Mucosa of stomach (tissue), 1 donor: ENCODE data around the gene MACROH2A2.

Experiments used
- H3K27me3 ChIP-seq: one replicate; pipeline ENCODE4 v1.7.0; 2013; ENCODE audit warnings: mild to moderate bottlenecking, low read length; ENCODE audit not compliant: control insufficient read depth, insufficient read depth
- H3K36me3 ChIP-seq: one replicate; pipeline ENCODE4 v1.7.0; 2013; ENCODE audit warnings: low read length; ENCODE audit not compliant: control insufficient read depth, insufficient read depth
- H3K4me1 ChIP-seq: one replicate; pipeline ENCODE4 v1.7.0; 2013; ENCODE audit warnings: mild to moderate bottlenecking, low read length; ENCODE audit not compliant: control insufficient read depth, insufficient read depth
- H3K4me3 ChIP-seq: one replicate; pipeline ENCODE4 v1.7.0; 2013; ENCODE audit warnings: low read length
- H3K9ac ChIP-seq: one replicate; pipeline ENCODE4 v1.7.0; 2013; ENCODE audit warnings: mild to moderate bottlenecking, low read length, moderate library complexity
- H3K9me3 ChIP-seq: one replicate; pipeline ENCODE4 v1.7.0; 2013; ENCODE audit warnings: mild to moderate bottlenecking, low read length, moderate library complexity; ENCODE audit not compliant: control insufficient read depth
- donor health status: Pancreatic carcinoma.

The MACROH2A2 gene

DNA sequence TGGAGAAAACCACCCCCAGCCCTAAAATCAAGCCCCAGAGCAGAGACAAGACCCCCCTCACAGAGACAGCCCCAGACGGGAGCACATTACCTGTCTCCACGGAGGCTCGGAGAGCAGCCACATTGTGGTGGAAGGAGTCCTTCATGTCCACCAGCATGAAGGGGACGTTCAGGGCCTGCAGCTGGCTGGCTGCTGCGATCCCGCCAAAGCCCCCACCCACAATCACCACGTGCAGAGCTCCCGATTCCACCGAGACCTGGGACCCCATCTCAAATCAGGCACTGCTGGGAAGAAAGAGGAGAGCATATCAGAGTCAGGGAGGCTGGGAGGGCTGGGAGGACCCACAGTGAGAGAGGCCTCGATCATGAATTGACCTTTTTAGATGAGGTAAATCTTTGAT, 71.2 kb downstream of the MACROH2A2 start:
- Histone ChIP-seq H3K9ac (no peak overlapping the region), H3K4me3 (no peak overlapping the region), H3K27me3 (no peaks in the 10 kb centered on the region), H3K9me3 (no peaks in the 10 kb centered on the region), H3K36me3 (no peaks in the 10 kb centered on the region), H3K4me1 (peaks cover 15% of the 10 kb centered on the region)

GRCh38 chr10:70124415-70124814, 71.8 kb downstream of the MACROH2A2 start:
- Histone ChIP-seq H3K27me3 (no peaks in the 10 kb centered on the region), H3K9ac (no peak overlapping the region), H3K36me3 (no peaks in the 10 kb centered on the region), H3K9me3 (no peaks in the 10 kb centered on the region), H3K4me1 (peaks cover 15% of the 10 kb centered on the region), H3K4me3 (no peak overlapping the region)

DNA sequence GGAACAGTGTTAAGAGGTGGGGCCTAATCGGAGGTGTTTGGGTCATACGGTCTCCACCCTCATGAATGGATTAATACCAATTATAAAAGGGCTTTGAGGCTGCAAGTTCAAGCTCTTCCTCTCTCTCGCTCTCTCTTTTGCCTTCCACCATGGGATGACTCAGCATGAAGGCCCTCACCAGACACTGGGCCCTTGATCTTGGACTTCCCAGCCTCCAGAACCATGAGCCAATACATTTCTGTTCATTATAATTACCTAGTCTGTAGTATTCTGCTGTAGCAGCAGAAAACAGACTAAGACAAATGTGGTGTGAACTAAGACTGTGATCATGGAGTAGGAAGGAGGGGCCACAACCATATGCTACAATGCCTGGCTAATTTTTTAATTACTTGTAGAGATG, 72.3 kb downstream of the MACROH2A2 start:
- Histone ChIP-seq H3K9ac (no peak overlapping the region), H3K9me3 (no peaks in the 10 kb centered on the region), H3K4me3 (no peak overlapping the region), H3K4me1 (peaks cover 12% of the 10 kb centered on the region), H3K36me3 (no peaks in the 10 kb centered on the region), H3K27me3 (no peaks in the 10 kb centered on the region)

- no peaks in the 10 kb centered on the region for H3K27me3 ChIP-seq
- no peaks in the 10 kb centered on the region for H3K36me3 ChIP-seq
- H3K9ac ChIP-seq = no peak overlapping the region
- H3K9me3 ChIP-seq = no peaks in the 10 kb centered on the region
- peaks cover 3% of the 10 kb centered on the region for H3K4me1 ChIP-seq
- no peak overlapping the region for H3K4me3 ChIP-seq
These were observed 73.4 kb downstream of the MACROH2A2 start for GRCh38 chr10:70125918-70126552.

DNA sequence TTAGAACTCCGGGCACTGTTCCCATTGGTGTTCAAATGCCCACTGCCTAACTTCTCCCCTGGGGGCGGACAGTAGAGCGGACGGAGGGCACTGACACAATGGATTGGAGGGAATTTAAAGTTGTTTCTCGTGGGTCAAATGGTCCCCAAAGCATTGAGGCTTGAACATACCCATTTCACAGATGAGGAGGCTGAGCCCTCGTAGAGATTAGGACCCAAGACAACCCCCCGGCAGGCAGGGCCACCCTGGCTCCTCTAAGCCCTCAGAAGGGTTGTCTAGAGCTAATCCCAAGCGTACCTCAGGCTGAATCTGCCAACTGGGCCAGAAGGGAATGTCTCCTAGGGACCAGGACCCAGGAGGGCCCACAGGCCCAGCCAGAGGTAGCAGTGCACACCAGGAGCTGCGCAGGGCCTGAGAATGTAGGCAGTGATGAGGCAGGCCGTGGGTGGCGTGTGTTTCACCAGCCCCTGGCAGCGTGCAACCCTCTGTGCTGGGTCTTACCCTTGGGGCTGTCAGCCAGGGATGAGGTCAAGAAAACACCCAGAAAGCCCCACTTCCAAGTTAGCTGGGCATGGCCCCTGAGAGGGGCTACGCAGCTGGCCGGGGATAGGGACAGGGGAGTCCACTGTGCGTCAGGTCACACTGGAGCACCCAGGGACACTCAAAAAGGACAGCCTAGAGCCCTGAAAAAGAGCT, 74.2 kb downstream of the MACROH2A2 start:
- Histone ChIP-seq H3K9me3 (no peaks in the 10 kb centered on the region), H3K4me3 (no peak overlapping the region), H3K36me3 (no peaks in the 10 kb centered on the region), H3K9ac (no peak overlapping the region), H3K27me3 (no peaks in the 10 kb centered on the region), H3K4me1 (peaks cover 11% of the 10 kb centered on the region)

GRCh38 chr10:70130878-70131559, 78.4 kb downstream of the MACROH2A2 start:
- Histone ChIP-seq H3K27me3 (no peaks in the 10 kb centered on the region), H3K4me3 (peak overlapping the region; percentile 79), H3K36me3 (no peaks in the 10 kb centered on the region), H3K4me1 (peaks cover 12% of the 10 kb centered on the region), H3K9ac (peak overlapping the region; percentile 91), H3K9me3 (no peaks in the 10 kb centered on the region)

- H3K9me3 ChIP-seq = no peaks in the 10 kb centered on the region
- peaks cover 13% of the 10 kb centered on the region for H3K4me1 ChIP-seq
- peak overlapping the region; percentile 91 for H3K9ac ChIP-seq
- H3K36me3 ChIP-seq = no peaks in the 10 kb centered on the region
- no peaks in the 10 kb centered on the region for H3K27me3 ChIP-seq
- peak overlapping the region; percentile 79 for H3K4me3 ChIP-seq
These were observed 78.9 kb downstream of the MACROH2A2 start for GRCh38 chr10:70131560-70131937.

- Histone ChIP-seq H3K9me3 (no peaks in the 10 kb centered on the region), H3K9ac (peak within 1 kb of the TSS; percentile 91)
These were observed 79.7 kb downstream of the MACROH2A2 start, which contains the start of gene AIFM2 for GRCh38 chr10:70132098-70133029. Gene AIFM2, minus strand, starts transcription at chr10:70132825. Its CDS starts 8,741 bp downstream, at chr10:70124084.

DNA sequence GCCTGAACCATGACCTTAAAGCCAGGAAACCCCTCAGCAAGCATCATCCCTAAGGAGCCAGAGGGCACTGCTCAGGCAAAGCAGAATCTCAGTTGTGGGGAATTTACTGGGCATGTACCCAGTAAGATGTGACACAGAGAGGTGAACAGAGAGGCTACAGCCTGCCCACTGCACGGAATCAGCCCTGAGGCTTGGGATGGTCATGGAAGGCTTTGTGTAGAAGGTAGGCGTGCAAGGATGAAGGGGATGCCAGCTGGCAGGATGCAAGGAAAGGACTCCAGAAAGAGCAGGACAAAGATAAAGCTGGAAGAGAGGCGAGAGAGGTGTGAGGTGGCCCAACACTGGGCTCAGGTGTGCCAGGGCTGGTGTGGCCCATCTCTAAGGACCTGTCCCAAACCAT, 82.4 kb downstream of the MACROH2A2 start:
- H3K9ac ChIP-seq = no peak overlapping the region

More at GRCh38 chr10:70132098-70133029, 79.7 kb downstream of the MACROH2A2 start, which contains the start of gene AIFM2:
- Histone ChIP-seq H3K27me3 (no peaks in the 10 kb centered on the region), H3K36me3 (no peaks in the 10 kb centered on the region), H3K4me1 (peaks cover 21% of the 10 kb centered on the region), H3K4me3 (peak within 1 kb of the TSS; percentile 79)

DNA sequence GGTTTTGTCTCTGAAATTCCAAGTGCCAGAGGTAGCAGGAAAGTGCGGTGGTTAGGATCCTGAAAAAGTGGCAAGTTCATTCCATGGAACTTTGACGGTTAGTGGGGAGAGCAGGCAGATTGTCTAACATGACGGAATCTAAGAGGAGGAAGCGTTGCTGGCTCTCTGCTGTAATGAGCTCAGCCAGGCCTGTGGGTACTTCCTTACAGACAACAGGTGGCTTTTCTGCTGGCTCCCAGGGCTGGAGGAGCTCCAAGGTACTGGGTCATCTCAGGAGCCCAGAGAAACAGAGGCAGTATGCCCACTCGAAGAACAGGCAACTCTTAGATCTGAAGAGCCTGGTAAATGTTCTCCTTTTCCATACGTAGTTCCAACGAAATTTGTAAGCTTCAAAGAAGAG, 83.0 kb downstream of the MACROH2A2 start:
- no peak overlapping the region for H3K9ac ChIP-seq
- no peaks in the 10 kb centered on the region for H3K36me3 ChIP-seq
- no peaks in the 10 kb centered on the region for H3K9me3 ChIP-seq
- H3K27me3 ChIP-seq = no peaks in the 10 kb centered on the region
- no peak overlapping the region for H3K4me3 ChIP-seq
- peaks cover 42% of the 10 kb centered on the region for H3K4me1 ChIP-seq

More for the DNA sequence above, 82.4 kb downstream of the MACROH2A2 start:
- H3K4me3 ChIP-seq = no peak overlapping the region
- no peaks in the 10 kb centered on the region for H3K9me3 ChIP-seq
- no peaks in the 10 kb centered on the region for H3K27me3 ChIP-seq
- H3K4me1 ChIP-seq = peaks cover 42% of the 10 kb centered on the region
- no peaks in the 10 kb centered on the region for H3K36me3 ChIP-seq

- no peak overlapping the region for H3K4me3 ChIP-seq
- H3K9ac ChIP-seq = no peak overlapping the region
- H3K9me3 ChIP-seq = no peaks in the 10 kb centered on the region
- no peaks in the 10 kb centered on the region for H3K36me3 ChIP-seq
- H3K4me1 ChIP-seq = peaks cover 30% of the 10 kb centered on the region
- H3K27me3 ChIP-seq = no peaks in the 10 kb centered on the region
These were observed 84.5 kb downstream of the MACROH2A2 start for GRCh38 chr10:70137135-70137534.
